Progenitor cell of endocrine pancreas (in vitro differentiated cells): ENCODE measurements around the gene PCDHB7. TPM values are rescaled to one million over a fixed set of nuclear protein-coding genes. Genes with fewer than 3 reads are reported as not detected.
"Not testable (repeated sequence)": the region's sequence is repeated elsewhere in the genome, so short reads cannot be mapped to it uniquely, and the experiment has no call there.

Experiments
- DNase-seq: peaks from one replicate; pipeline ENCODE4 v3.0.0; 2021; ENCODE audit warnings: low spot score; ENCODE audit not compliant: unreplicated experiment
- H3K27ac Mint-ChIP-seq: 2 replicates; pipeline ENCODE4 v1.8.0; 2021; ENCODE audit warnings: mild to moderate bottlenecking, moderate library complexity, mixed read lengths
- H3K27me3 Mint-ChIP-seq: 2 replicates; pipeline ENCODE4 v1.8.0; 2021; ENCODE audit warnings: mixed read lengths
- H3K36me3 Mint-ChIP-seq: 2 replicates; pipeline ENCODE4 v1.8.0; 2022; ENCODE audit warnings: mixed read lengths; ENCODE audit not compliant: insufficient read depth
- H3K4me1 Mint-ChIP-seq: 2 replicates; pipeline ENCODE4 v1.8.0; 2021; ENCODE audit warnings: low read depth, mixed read lengths
- H3K4me3 Mint-ChIP-seq: 2 replicates; pipeline ENCODE4 v1.8.0; 2021; ENCODE audit warnings: low read depth, mild to moderate bottlenecking, moderate library complexity, mixed read lengths
- H3K9me3 Mint-ChIP-seq: 2 replicates; pipeline ENCODE4 v1.8.0; 2021; ENCODE audit warnings: low read depth, mixed read lengths
- total RNA-seq: library from RNA; stranded (reverse); gene quantifications from 2 replicates; pipeline ENCODE4 v1.2.1, GENCODE V29; 2021
- TF ChIP-seq, protein P1 (sequence below): fragments of 200-600 bp; sonication (generic); IDR thresholded peaks from one replicate; pipeline ENCODE4 v1.5.0; 2021; ENCODE audit warnings: antibody characterized with exemption, mild to moderate bottlenecking; ENCODE audit not compliant: unreplicated experiment

PCDHB7 gene
- total RNA-seq, 1 donor from 2014 or later, result 0.93 TPM

DNA sequence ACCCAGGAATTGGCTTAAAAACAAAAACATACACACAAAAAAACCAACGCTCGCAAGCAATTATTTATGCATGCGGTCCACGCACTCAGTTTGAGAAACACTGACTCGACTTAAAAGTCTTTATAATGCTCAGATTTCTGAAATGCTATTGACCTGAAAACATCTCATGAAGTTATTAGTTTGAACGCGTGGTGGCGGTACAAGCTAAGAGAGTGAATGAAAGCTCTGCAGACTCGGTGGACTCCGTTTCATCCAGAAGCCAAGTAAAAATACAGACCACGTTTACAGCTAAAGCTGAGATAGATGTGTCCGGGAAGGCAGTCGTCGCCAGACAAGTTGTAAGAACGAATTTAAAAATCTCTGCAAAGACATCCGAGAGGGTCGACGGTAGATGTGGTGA, 22.6 kb upstream of the PCDHB7 start, which contains the start of gene PCDHB6:
Gene PCDHB6, plus strand, starts transcription at position 246 of the 400 bp plus-strand sequence. CDS start 201 bp downstream, outside the sequence.
- TF ChIP-seq, protein P1, sequence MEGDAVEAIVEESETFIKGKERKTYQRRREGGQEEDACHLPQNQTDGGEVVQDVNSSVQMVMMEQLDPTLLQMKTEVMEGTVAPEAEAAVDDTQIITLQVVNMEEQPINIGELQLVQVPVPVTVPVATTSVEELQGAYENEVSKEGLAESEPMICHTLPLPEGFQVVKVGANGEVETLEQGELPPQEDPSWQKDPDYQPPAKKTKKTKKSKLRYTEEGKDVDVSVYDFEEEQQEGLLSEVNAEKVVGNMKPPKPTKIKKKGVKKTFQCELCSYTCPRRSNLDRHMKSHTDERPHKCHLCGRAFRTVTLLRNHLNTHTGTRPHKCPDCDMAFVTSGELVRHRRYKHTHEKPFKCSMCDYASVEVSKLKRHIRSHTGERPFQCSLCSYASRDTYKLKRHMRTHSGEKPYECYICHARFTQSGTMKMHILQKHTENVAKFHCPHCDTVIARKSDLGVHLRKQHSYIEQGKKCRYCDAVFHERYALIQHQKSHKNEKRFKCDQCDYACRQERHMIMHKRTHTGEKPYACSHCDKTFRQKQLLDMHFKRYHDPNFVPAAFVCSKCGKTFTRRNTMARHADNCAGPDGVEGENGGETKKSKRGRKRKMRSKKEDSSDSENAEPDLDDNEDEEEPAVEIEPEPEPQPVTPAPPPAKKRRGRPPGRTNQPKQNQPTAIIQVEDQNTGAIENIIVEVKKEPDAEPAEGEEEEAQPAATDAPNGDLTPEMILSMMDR, result no peak
- Mint-ChIP-seq H3K4me3 (no peak within 1 kb of the TSS), H3K27me3 (no peaks in the 10 kb centered on the region), H3K9me3 (peaks cover 43% of the 10 kb centered on the region), H3K4me1 (no peaks in the 10 kb centered on the region), H3K36me3 (peaks cover 48% of the 10 kb centered on the region), H3K27ac (peak within 1 kb of the TSS; percentile 5)
- DNase-seq, result no peak

DNA sequence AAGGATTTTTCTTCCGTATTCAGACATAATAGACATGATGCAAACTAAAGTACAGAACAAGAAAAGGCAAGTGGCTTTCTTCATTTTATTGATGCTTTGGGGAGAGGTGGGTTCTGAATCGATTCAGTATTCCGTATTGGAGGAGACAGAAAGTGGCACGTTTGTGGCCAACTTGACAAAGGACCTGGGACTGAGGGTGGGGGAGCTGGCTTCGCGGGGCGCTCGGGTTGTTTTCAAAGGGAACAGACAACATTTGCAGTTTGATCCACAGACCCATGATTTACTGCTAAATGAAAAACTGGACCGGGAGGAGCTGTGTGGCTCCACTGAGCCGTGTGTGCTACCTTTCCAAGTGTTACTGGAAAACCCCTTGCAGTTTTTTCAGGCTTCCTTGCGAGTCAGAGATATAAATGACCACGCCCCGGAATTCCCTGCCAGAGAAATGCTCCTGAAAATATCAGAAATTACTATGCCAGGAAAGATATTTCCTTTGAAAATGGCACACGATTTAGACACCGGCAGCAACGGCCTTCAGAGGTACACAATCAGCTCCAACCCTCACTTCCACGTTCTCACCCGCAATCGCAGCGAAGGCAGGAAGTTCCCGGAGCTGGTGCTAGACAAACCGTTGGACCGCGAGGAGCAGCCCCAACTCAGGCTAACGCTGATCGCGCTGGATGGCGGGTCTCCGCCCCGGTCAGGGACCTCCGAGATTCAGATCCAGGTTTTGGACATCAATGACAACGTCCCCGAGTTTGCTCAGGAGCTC, 22.0 kb upstream of the PCDHB7 start:
- Mint-ChIP-seq H3K27me3 (no peaks in the 10 kb centered on the region), H3K9me3 (peaks cover 42% of the 10 kb centered on the region), H3K36me3 (peaks cover 48% of the 10 kb centered on the region)

DNA sequence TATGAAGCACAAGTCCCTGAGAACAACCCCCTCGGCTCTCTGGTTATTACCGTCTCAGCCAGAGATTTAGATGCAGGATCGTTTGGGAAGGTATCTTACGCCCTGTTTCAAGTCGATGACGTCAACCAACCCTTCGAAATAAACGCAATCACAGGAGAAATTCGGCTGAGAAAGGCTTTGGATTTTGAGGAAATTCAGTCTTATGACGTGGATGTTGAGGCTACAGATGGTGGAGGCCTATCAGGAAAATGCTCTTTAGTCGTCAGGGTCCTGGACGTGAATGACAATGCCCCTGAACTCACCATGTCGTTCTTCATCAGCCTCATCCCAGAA, 21.5 kb upstream of the PCDHB7 start:
- Mint-ChIP-seq H3K9me3 (peaks cover 44% of the 10 kb centered on the region), H3K27me3 (no peaks in the 10 kb centered on the region)
- TF ChIP-seq, protein P1, result no peak

More for the DNA sequence above, 22.0 kb upstream of the PCDHB7 start:
- TF ChIP-seq, protein P1, result no peak
- no peak for DNase-seq
- H3K4me3 Mint-ChIP-seq, result no peak overlapping the region
- peak overlapping the region; percentile 5 for H3K27ac Mint-ChIP-seq
- H3K4me1 Mint-ChIP-seq, result no peaks in the 10 kb centered on the region

DNA sequence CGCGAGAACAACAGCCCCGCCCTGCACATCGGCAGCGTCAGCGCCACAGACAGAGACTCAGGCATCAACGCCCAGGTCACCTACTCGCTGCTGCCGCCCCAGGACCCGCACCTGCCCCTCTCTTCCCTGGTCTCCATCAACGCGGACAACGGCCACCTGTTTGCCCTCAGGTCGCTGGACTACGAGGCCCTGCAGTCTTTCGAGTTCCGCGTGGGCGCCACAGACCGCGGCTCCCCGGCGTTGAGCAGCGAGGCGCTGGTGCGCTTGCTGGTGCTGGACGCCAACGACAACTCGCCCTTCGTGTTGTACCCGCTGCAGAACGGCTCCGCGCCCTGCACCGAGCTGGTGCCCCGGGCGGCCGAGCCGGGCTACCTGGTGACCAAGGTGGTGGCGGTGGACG, 20.8 kb upstream of the PCDHB7 start:
- Mint-ChIP-seq H3K9me3 (peaks cover 44% of the 10 kb centered on the region), H3K36me3 (peaks cover 55% of the 10 kb centered on the region)
- not testable (repeated sequence) for H3K27me3 Mint-ChIP-seq, DNase-seq, H3K27ac Mint-ChIP-seq, H3K4me3 Mint-ChIP-seq, H3K4me1 Mint-ChIP-seq

More for the DNA sequence above, 21.5 kb upstream of the PCDHB7 start:
- Mint-ChIP-seq H3K4me1 (no peaks in the 10 kb centered on the region), H3K36me3 (peaks cover 50% of the 10 kb centered on the region), H3K27ac (peak overlapping the region; percentile 52), H3K4me3 (no peak overlapping the region)
- DNase-seq, result no peak

DNA sequence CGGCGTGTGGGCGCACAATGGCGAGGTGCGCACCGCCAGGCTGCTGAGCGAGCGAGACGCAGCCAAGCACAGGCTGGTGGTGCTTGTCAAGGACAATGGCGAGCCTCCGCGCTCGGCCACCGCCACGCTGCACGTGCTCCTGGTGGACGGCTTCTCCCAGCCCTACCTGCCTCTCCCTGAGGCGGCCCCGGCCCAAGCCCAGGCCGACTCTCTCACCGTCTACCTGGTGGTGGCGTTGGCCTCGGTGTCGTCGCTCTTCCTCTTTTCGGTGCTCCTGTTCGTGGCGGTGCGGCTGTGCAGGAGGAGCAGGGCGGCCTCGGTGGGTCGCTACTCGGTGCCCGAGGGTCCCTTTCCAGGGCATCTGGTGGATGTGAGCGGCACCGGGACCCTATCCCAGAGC, 20.3 kb upstream of the PCDHB7 start:
- H3K4me1 Mint-ChIP-seq, H3K4me3 Mint-ChIP-seq, H3K27me3 Mint-ChIP-seq, H3K27ac Mint-ChIP-seq, DNase-seq: not testable (repeated sequence)
- Mint-ChIP-seq H3K36me3 (peaks cover 60% of the 10 kb centered on the region), H3K9me3 (peaks cover 49% of the 10 kb centered on the region)

DNA sequence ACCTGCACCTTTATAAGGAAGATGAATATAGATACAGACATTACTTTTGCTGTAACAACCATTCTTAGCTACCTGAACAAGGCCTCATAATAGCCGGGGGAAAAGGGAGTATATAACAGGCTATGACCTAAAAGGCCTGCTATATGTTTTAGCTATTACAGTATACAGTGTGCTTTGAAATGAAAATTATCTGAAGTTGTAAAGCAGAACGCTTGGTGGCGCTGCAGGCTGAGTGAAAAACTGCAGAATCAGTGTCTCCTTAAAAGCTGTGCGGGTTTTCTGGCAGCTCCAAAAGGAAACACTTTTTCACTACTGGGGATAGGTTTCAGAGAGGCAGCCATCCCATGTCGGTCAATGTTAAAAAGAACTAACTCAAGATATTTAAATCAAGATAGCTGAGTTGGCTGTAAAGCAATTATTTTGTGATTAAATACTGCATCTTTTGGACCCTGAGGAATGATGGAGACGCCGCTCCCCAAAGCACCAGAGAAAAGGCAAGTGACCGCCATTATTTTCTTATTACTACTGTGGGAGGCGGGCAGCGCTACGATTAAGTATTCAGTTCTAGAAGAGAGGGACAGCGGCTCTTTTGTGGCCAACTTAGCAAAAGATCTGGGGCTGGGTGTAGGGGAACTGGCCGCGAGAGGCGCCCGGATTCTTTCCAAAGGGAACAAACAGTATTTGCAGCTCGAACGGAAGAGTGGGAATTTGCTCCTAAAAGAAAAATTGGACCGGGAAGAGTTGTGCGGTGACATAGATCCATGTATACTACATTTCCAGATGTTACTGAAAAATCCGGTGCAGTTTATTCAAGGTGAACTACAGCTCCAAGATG, 16.7 kb upstream of the PCDHB7 start:
- Mint-ChIP-seq H3K9me3 (peaks cover 39% of the 10 kb centered on the region), H3K27ac (no peak overlapping the region), H3K4me3 (no peak overlapping the region), H3K27me3 (no peaks in the 10 kb centered on the region), H3K36me3 (peaks cover 50% of the 10 kb centered on the region), H3K4me1 (no peaks in the 10 kb centered on the region)
- TF ChIP-seq, protein P1, result no peak
- DNase-seq, result no peak

DNA sequence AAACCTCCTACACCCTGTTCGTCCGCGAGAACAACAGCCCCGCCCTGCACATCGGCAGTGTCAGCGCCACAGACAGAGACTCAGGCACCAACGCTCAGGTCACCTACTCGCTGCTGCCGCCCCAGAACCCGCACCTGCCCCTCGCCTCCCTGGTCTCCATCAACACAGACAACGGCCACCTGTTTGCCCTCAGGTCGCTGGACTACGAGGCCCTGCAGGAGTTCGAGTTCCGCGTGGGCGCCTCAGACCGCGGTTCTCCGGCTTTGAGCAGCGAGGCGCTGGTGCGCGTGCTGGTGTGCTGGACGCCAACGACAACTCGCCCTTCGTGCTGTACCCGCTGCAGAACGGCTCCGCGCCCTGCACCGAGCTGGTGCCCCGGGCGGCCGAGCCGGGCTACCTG, 15.1 kb upstream of the PCDHB7 start:
- H3K4me1 Mint-ChIP-seq, H3K4me3 Mint-ChIP-seq, H3K27ac Mint-ChIP-seq, H3K27me3 Mint-ChIP-seq, DNase-seq: not testable (repeated sequence)
- Mint-ChIP-seq H3K9me3 (peaks cover 34% of the 10 kb centered on the region), H3K36me3 (peaks cover 39% of the 10 kb centered on the region)

DNA sequence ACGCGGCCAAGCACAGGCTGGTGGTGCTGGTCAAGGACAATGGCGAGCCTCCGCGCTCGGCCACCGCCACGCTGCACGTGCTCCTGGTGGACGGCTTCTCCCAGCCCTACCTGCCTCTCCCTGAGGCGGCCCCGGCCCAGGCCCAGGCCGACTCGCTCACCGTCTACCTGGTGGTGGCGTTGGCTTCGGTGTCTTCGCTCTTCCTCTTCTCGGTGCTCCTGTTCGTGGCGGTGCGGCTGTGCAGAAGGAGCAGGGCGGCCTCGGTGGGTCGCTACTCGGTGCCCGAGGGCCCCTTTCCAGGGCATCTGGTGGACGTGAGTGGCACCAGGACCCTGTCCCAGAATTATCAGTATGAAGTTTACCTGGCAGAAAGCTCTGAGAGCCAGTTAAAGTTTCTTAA, 14.5 kb upstream of the PCDHB7 start:
- DNase-seq, H3K27me3 Mint-ChIP-seq, H3K4me3 Mint-ChIP-seq, H3K27ac Mint-ChIP-seq, H3K4me1 Mint-ChIP-seq: not testable (repeated sequence)
- peaks cover 34% of the 10 kb centered on the region for H3K9me3 Mint-ChIP-seq
- peaks cover 36% of the 10 kb centered on the region for H3K36me3 Mint-ChIP-seq
